Gastrocnemius medialis (tissue), 4 donors: ENCODE data around the gene ACACB. TPM values are rescaled to one million over a fixed set of nuclear protein-coding genes. Genes with fewer than 3 reads are reported as not detected.

Experiments used
- ATAC-seq, 2 donors: fragments of 150-250 bp; one replicate each; pipeline ENCODE4 v1.9.1; 2016
- DNase-seq, 2 donors: peaks; one replicate each; pipeline ENCODE4 v3.0.0-alpha.2; 2019
- H3K27ac ChIP-seq, 4 donors: fragments of 200-600 bp; sonication (generic); 1 replicate in 1 of 4; 2 replicates in 3 of 4; pipeline ENCODE4 v1.5.1; 2016 to 2018; ENCODE audit warnings: mild to moderate bottlenecking in 2 of 4, moderate library complexity in 1 of 4
- H3K27me3 ChIP-seq, 3 donors: fragments of 200-600 bp; sonication (generic) in 2 of 3; 1 replicate in 1 of 3; 2 replicates in 2 of 3; pipeline versions ENCODE4 v1.5.1 to v1.6.0; 2016 to 2019; ENCODE audit warnings: mild to moderate bottlenecking in 1 of 3, moderate library complexity in 1 of 3
- H3K36me3 ChIP-seq, 2 donors: fragments of 200-600 bp; sonication (generic) in 1 of 2; one replicate each; pipeline ENCODE4 v1.5.1; 2017 to 2018
- H3K4me1 ChIP-seq, 2 donors: fragments of 200-600 bp; sonication (generic) in 1 of 2; one replicate each; pipeline ENCODE4 v1.5.1; 2016 to 2017; ENCODE audit warnings: mild to moderate bottlenecking in 2 of 2
- H3K4me3 ChIP-seq, 4 donors: fragments of 200-600 bp; sonication (generic) in 3 of 4; 1 replicate in 1 of 4; 2 replicates in 3 of 4; pipeline ENCODE4 v1.5.1; 2016 to 2019; ENCODE audit warnings: mild to moderate bottlenecking in 2 of 4
- H3K9me3 ChIP-seq, 3 donors: fragments of 200-600 bp; sonication (generic) in 2 of 3; 1 replicate in 1 of 3; 2 replicates in 2 of 3; pipeline ENCODE4 v1.5.1; 2016 to 2019
- CTCF ChIP-seq, 5 experiments: fragments of 450-650 bp in 3 of 5; fragments of 200-600 bp in 2 of 5; sonication (generic) in 2 of 5; IDR thresholded peaks in 4 of 5; conservative IDR thresholded peaks in 1 of 5; 1 replicate in 4 of 5; 2 replicates in 1 of 5; pipeline ENCODE4 v1.5.1; 2016 to 2019; ENCODE audit warnings: antibody characterized with exemption in 5 of 5, mild to moderate bottlenecking in 3 of 5, moderate library complexity in 3 of 5
- POLR2A ChIP-seq, 2 donors: fragments of 450-650 bp; IDR thresholded peaks; one replicate each; pipeline ENCODE4 v1.6.1; 2017; ENCODE audit warnings: antibody characterized with exemption in 2 of 2, mild to moderate bottlenecking in 2 of 2, moderate library complexity in 2 of 2
- in situ Hi-C, 4 donors: fragments of 200-750 bp; cut with MboI; loops; one replicate each; pipeline versions ENCODE4 v1.15.0 to v1.8.0; 2017; ENCODE audit warnings: low sequenced_read_pairs in 4 of 4
- intact Hi-C: fragments of 100-400 bp; cut with DNase I; formaldehyde crosslinking; loops from one replicate; pipeline ENCODE4 v1.15.1; 2023; ENCODE audit warnings: low total_unique reads
- total RNA-seq, 4 donors: library from RNA; depleted of rRNA; stranded (reverse); fragments of >200 nt; gene quantifications; one replicate each; pipeline versions ENCODE4 v1.1.0 to v1.2.3, GENCODE V29; 2016

Gene ACACB
- total RNA-seq, 4 donors from 2014 or later: 595 to 1,103 (median 698) TPM

GRCh38 chr12:109279525-109279924, 163.1 kb downstream of the ACACB start:
- ATAC-seq (no peak), DNase-seq (no peak)
- H3K9me3 ChIP-seq: no peaks in the 10 kb centered on the region
- H3K4me3 ChIP-seq: no peak overlapping the region
- intact Hi-C loops (no loop called here), in situ Hi-C loops (no loop called here)
- no peak overlapping the region for H3K27ac ChIP-seq
- TF ChIP-seq CTCF (IDR thresholded peaks at IDR 0.05 in 4 of 5, conservative IDR thresholded peaks at IDR 0.05 in 1 of 5) (no peak), POLR2A (IDR thresholded peaks at IDR 0.05) (no peak)
- H3K4me1 ChIP-seq: no peaks in the 10 kb centered on the region
- H3K36me3 ChIP-seq: no peaks in the 10 kb centered on the region
- no peaks in the 10 kb centered on the region for H3K27me3 ChIP-seq

GRCh38 chr12:109281452-109281851, 165.1 kb downstream of the ACACB start:
- no peak for ATAC-seq
- intact Hi-C loops (no loop called here), in situ Hi-C loops (no loop called here)
- H3K4me3 ChIP-seq: no peak overlapping the region
- DNase-seq: no peak
- no peak for TF ChIP-seq CTCF (IDR thresholded peaks at IDR 0.05 in 4 of 5, conservative IDR thresholded peaks at IDR 0.05 in 1 of 5)
- no peak for TF ChIP-seq POLR2A (IDR thresholded peaks at IDR 0.05)
- H3K27ac ChIP-seq: no peak overlapping the region
- no peaks in the 10 kb centered on the region for H3K27me3 ChIP-seq
- no peaks in the 10 kb centered on the region for H3K4me1 ChIP-seq
- H3K36me3 ChIP-seq: no peaks in the 10 kb centered on the region
- no peaks in the 10 kb centered on the region for H3K9me3 ChIP-seq

- Histone ChIP-seq H3K4me3 (no peak overlapping the region), H3K9me3 (no peaks in the 10 kb centered on the region), H3K27ac (no peak overlapping the region), H3K4me1 (no peaks in the 10 kb centered on the region), H3K27me3 (no peaks in the 10 kb centered on the region), H3K36me3 (no peaks in the 10 kb centered on the region)
- ATAC-seq (no peak), DNase-seq (no peak)
- TF ChIP-seq CTCF (IDR thresholded peaks at IDR 0.05 in 4 of 5, conservative IDR thresholded peaks at IDR 0.05 in 1 of 5) (no peak), POLR2A (IDR thresholded peaks at IDR 0.05) (no peak)
- intact Hi-C loops (no loop called here), in situ Hi-C loops (no loop called here)
Measured at GRCh38 chr12:109284392-109284791, 168.0 kb downstream of the ACACB start.

- no peak for DNase-seq
- Histone ChIP-seq H3K4me3 (no peak overlapping the region), H3K9me3 (no peaks in the 10 kb centered on the region), H3K27me3 (no peaks in the 10 kb centered on the region), H3K36me3 (no peaks in the 10 kb centered on the region), H3K4me1 (peaks cover 0 to 3% of the 10 kb centered on the region in 2 donors), H3K27ac (no peak overlapping the region)
- in situ Hi-C loops: no loop called here
- intact Hi-C loops: no loop called here
- TF ChIP-seq CTCF (IDR thresholded peaks at IDR 0.05 in 4 of 5, conservative IDR thresholded peaks at IDR 0.05 in 1 of 5) (no peak), POLR2A (IDR thresholded peaks at IDR 0.05) (no peak)
- ATAC-seq: no peak
Measured at GRCh38 chr12:109286252-109286651, 169.9 kb downstream of the ACACB start.

GRCh38 chr12:109286652-109287051, 170.3 kb downstream of the ACACB start:
- TF ChIP-seq CTCF (IDR thresholded peaks at IDR 0.05 in 4 of 5, conservative IDR thresholded peaks at IDR 0.05 in 1 of 5) (no peak), POLR2A (IDR thresholded peaks at IDR 0.05) (no peak)
- Histone ChIP-seq H3K9me3 (no peaks in the 10 kb centered on the region), H3K4me1 (peaks cover 0 to 7% of the 10 kb centered on the region in 2 donors), H3K27me3 (no peaks in the 10 kb centered on the region), H3K36me3 (no peaks in the 10 kb centered on the region), H3K27ac (no peak overlapping the region), H3K4me3 (no peak overlapping the region)
- intact Hi-C loops (no loop called here), in situ Hi-C loops (no loop called here)
- DNase-seq (no peak), ATAC-seq (no peak)
